NCI-H82 treated with DMSO at 0.1 percent for 48 hours (cell line): ENCODE results near the gene ZNF574.
A peak's percentile ranks its signal among the peaks of the same experiment; 100 is the strongest.
"Not testable (repeated sequence)": the region's sequence is repeated elsewhere in the genome, so short reads cannot be mapped to it uniquely, and the experiment has no call there.

Source experiments
- DNase-seq: peaks from one replicate; lab custom pipeline; 2025; ENCODE audit not compliant: unreplicated experiment; lab: John Stamatoyannopoulos, UW

The ZNF574 gene

DNA sequence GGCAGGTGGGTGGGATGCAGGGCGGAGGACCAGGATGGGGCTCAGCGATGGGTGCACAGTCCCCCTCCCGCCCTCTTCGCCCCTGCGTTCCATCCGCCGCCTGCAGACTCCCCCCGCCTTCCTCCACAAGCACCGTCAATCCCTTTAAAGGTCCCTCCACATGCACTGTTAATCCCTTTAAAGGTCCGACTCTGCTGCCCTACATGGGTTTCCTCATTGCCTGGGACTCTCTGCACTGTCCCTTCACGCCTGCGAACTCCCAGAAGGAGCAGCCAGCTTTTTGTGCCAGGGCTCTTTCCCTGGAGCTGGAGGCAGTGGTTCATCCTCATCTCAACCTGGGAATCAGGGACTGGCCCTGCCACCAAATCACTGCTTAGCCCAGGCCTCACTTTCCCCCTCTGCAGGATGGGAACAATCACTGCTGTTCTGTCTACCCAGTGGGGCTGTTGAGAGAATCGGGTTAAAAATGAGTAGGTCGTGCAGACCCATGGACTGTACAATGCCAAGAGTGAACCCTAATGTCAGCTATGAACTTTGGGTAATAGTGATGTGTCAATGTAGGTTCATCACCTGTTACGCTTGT lies 20.4 kb downstream of the ZNF574 start:
- DNase-seq: peak; percentile 87

DNA sequence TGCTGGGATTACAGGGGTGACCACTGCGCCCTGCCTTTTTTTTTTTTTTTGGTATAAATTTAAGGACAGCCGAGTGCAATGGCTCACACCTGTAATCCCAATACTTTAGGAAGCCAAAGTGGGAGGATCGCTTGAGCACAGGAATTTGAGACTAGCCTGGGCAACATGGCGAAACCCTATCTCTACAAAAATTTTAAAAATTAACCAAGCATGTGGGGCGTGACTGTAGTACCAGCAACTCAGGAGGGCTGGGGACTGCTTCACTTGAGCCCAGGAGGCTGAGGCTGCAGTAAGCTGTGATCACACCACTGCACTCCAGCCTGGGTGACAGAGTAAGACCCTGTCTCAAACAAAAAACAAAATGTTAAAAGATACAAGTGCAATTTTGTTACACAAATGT lies 21.5 kb downstream of the ZNF574 start:
- no peak for DNase-seq

DNA sequence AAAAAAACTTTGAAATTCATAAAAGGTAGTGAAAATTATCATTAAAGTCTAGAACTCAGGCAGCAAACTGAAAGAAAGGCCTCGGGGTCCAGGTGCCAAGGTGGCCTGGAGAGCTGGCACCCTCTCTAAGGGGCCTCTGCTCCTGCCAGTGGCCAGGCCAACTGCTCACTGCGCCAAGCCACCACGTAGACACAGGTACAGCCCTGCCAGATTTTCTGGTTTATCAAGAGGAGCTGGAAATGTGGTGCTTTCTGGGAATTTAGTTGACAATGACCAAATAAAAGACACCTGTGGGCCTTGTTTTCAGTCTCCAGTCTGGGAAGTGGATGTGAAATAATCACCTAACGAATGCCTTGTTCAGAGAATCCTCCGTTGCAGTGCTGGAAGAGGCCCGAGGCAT lies 22.8 kb downstream of the ZNF574 start:
- no peak for DNase-seq

DNA sequence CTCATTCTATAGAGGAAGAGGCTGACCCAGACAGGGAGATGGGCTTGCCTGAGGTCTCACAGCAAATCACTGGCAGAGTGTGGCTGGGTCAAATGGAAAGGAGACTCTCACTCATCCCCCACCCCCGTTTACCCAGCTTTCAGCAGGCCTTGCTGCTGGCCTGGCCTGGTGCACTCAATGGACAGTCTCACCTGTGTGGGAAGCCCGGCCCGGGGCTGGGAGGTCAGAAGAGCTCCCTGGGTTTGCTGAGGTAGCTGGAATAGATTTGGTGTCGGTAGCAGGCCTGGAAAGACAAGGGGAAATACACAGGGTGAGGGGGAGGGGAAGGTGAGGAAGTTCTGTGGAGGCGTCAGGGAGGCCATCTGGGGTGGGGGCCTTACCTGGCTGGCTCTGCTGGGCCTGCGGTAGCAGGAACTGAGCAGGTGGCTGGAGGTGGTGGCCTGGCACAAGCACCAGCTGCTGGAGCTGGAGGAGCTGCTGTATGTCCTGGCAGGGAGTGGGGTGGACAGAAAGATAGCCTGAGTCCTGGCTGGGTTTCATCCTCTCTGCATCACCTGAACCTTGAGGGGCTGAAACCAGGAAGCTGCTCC lies 23.5 kb downstream of the ZNF574 start:
- DNase-seq: no peak

DNA sequence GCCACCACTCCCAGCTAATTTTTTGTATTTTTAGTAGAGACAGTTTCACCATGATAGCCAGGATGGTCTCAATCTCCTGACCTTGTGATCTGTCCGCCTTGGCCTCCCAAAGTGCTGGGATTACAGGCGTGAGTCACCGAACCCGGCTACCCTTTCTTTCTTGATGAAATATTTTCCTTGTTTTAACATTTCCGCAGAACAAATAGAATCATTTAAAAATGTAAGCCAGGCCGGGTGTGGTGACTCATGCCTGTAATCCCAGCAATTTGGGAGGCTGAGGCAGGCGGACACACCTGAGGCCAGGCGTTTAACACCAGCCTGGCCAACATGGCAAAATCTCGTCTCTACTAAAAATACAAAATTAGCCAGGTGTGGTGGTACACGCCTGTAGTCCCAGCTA lies 24.3 kb downstream of the ZNF574 start:
- not testable (repeated sequence) for DNase-seq

DNA sequence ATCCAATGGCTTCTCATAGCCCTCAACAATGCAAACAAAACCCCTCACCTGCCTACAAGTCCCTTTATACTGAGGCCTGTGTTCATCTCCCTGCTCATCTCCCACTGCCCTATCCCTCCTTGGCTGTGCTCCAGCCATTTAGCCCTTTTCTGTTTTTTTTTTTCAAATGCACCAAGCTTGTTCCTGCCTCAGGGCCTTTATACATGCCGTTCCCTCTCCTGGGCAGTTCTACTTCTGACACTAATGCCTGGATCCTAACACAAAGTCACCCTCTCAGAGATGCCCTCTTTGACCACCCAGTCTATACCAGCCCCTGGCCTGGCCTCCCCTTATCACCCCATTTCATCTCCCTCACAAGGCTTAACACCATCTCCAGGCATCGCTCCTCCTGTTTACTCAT lies 26.9 kb downstream of the ZNF574 start:
- DNase-seq: no peak

DNA sequence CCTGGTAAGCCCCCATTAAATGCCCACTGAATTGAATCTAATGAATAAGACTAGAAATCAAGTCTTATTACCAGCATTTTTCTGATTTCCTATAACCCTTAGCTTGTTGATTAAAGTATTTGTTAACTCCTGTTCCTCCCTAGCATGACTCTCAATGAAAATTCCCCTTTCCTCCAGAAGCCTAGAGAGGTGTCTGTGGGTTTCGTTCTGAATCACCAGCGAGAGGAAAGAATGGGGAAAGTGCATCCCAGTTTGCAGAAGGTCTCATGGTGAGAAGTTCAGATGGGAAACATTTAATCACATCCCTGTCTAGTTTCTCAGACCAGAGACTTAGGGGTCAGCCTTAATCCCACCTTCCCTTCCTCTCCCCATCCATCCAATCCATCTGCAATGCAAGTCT lies 29.4 kb downstream of the ZNF574 start:
- no peak for DNase-seq

DNA sequence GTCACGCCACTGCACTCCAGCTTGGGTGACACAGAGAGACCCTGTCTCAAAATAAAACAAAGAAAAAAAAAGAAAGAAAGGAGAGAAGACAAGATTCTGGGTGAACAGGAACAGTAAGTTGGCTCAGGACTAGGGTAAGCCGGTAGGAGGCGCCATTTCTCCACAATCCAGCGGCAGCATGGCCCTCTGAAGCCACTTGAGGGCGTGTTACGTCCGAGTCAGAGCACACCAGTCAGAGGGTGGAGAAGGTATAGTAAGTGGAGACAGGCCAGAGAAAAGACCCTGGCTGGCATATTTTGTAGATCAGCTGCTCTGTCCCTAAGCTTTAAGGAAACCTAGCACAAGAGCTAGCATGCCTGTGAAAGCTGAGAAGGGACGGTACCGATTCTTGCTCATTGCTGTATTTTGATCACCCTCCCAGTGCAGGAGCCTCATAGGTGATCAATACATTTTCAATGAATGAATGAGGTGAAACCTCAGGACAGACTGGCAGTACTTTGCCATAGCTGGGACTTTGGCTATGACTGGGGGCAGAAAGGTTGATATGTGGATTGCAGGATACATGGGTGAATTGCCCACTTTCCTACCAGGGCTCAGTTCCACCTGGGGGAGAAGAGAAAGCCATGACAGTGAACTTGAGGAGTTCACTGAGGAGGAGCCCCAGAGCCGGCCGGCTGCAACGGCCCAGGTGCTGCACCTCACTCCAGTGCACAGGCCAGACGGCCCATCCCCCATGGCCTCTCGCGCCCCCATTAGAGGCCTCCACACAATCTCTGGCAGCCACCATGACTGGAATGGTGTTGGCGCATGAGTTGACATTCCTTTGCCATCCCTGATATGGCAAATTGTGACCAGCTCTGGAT lies 32.8 kb downstream of the ZNF574 start:
- peak; percentile 89 for DNase-seq

DNA sequence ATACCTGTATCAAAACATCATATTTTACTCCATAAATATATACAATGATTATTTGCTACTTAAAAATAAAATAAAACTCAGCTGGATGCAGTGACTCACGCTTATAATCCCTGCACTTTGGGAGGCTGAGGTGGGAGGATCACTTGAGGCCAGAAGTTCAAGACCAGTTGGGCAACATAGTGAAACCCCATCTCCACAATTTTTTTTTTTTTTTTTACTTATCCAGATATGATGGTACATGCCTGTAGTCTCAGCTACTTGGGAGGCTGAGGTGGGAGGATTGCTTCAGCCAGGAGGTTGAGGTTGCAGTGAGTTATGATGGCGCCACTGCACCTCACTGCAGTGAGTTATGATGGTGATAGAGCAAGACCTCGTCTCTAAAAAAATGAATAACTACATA lies 33.9 kb downstream of the ZNF574 start:
- DNase-seq: no peak

DNA sequence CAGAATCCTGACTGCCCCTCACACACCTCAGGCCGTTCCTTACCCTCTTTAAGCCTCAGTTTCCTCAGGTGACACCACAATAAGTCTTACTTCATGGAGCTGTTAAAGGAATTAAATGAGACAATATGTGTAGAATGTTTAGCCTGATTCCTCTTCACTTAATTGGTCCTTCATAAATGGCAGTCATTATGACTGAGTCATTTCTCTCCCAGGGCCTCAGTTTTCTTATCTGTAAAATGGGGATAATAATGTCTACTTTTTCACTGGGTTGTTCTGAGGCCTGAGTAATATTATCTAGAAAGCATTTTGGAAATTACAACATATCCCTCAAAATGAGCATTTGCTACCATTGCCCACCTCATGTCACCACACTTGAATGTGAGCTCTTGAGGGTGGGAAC lies 34.7 kb downstream of the ZNF574 start:
- DNase-seq: no peak

DNA sequence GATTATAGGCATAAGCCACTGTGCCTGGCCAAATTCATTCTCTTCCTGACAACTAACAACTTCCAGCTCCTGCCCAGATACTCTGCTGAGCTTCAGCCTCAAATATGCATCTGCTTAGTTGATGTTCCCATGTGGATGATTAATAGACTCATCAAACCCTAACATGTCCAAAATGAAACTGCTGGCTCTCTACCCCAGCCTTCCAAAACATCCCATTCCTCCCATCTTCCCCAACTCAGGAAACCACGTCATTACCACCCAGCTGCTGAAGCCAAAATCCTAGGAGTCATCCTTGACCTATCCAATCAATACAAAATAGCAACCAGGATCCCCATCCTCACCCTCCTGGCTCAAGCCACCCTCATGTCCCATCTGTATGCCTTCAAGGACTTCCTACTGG lies 35.4 kb downstream of the ZNF574 start:
- no peak for DNase-seq

DNA sequence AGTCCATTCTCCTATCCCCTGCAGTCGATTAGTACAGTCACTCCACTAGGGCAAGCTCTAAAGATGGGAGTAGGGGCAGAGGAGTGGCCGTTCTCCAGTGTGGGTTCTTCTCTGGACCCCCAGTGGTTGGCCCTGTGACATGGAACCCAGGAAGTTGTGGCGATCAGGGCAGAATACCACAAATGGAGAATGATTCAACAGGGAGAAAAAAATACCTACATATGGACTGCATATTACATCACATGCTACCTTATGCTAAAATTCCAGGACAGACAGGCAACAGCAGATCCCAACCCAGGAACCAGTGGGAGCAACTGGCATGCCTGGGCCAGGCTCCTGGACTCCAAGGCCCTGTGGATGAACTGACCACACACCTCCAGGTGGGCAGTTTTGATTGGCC lies 35.8 kb downstream of the ZNF574 start:
- DNase-seq: no peak

DNA sequence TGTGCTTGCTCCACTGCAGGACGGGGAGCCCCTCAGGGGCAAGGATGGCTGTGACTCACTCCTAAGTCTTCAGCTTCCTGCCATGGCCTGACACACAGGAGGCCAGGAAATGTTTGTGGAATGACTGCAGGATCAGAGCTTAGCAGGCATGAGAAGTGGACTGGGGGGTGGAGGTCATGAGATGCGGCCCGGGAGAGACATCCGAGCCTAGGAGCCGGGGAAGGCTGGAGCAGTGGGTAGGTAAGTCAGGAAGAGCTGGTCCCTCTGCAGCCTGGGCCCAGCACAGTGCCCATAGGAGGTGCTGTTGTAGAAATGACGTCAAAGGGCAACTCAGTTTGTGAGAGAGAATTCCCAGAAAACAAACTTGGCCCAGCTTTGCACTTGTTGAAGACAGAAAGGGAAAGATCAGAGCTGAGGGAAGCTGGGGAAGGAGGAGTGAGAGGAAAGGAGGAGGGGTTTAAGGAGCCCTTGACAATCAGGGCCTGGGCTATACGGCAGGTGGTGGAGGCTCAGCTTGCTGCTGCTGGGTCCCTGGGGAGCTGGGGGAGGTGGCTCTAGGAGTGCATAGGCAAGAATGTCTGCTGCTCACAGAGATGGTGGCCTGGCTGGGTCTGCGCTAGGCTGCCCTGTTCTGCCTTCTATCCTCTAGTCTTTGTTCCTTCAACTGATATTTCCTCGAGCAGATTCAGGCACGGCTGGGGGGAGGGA lies 37.8 kb downstream of the ZNF574 start:
- peak; percentile 97 for DNase-seq

DNA sequence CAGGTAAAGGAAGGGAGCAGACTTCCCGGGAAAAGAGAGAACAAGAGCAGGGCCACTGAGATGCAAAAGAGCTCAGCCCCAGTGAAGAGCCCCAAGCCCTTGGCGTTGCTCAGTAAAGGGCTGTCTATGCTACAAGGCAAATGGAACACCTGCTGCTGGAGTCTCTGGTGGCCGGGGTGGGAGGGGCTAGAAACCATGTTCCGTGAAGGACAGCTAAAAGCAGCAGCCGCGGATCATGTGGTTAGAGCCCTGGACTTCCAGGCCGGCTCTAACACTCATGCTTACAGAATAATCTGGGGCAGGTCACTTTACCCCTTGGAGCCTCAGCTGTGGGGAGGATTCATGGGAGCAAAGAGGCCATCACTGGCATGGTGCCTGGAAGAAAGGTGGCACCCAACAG lies 38.4 kb downstream of the ZNF574 start:
- DNase-seq: peak; percentile 78

DNA sequence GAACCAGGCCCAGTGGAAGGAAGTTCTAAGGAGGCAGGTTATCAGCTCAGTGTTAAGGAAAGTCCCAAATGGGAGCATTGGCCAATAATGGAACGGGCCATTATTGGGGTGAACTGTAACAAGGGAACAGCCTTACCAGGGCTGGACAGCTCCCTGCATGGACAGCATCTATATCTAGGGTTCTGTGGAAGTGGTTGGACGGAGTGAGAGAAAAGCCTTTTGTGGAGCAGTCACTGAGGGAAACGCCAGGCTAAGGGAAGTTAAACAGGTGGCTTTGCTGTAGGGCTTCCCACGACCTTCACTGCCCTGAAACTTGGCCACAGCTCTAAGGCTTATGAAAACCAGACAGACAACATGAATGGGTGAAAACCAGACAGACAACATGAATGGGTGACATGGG lies 39.3 kb downstream of the ZNF574 start:
- no peak for DNase-seq

DNA sequence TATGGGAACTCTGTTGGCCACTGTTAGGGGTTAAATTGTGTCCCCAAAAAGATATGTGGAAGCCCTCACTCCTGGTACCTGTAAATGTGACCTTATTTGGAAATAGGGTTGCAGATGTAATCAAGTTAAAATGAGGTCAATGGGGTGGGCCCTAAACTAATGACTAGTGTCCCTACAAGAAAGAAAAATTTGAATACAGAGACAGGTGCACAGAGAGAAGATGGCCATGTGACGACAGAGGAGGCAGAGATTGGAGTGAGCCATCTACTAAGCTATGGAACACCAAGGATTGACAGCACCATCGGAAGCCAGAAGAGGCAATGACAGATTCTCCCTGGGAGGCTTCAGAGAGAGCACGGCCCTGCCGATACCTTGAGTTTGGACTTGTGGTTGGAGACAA lies 39.7 kb downstream of the ZNF574 start:
- DNase-seq: no peak

DNA sequence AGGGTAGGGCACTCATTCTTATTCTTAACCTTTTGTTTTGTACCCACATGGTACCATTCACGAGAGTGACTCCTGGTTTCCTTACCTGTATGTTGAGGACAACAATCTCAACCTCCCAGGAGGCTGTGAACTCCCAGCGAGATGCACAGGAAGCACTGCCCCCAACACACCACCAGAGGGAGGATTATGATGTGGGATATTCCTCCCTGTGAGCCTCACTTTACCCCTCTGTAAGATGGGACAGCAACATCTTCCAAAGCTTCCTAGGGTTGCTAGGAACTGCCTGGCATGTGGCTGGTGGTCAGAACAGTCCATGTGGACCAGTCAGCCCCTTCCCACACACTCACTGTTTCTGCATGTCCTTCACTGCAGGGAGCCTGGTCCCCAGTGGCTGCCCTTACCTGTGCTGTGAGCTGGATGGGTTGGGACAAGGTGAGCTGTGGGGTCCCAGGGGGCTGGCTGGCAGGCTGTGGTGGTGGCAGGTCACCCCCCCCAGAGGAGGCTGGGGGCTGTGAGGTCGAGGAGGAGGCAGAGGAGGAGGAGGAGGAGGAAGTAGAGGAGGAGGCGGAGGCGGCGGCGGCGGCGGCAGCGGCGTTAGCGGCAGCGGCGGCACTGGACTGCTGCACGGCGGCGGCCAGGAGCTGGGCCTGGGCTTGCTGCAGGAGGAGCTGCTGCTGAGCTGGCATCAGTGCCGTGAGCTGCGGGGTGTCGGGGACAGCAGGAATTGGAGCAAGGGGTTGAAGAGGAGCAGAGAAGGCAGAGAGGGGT lies 40.5 kb downstream of the ZNF574 start:
- no peak for DNase-seq

DNA sequence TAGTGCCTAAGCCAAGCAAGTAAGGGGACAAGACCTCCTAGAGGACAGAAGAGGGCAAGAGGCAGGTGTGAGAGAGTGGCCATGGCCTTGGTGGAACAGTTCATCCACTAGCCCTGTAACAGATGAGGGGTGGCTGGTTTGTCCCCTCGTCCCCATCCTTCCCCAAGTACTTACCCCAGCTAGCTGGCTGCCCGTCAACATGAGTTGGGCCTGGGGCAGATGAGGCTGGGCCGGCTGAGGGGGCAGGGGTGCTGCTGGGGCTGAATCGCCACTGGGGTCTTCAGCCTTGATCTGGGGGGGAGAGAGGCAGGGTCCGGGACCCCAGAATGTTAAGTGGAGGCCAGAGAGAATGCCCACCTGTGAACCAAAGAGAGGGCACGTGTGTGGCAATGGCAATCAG lies 41.1 kb downstream of the ZNF574 start:
- no peak for DNase-seq

DNA sequence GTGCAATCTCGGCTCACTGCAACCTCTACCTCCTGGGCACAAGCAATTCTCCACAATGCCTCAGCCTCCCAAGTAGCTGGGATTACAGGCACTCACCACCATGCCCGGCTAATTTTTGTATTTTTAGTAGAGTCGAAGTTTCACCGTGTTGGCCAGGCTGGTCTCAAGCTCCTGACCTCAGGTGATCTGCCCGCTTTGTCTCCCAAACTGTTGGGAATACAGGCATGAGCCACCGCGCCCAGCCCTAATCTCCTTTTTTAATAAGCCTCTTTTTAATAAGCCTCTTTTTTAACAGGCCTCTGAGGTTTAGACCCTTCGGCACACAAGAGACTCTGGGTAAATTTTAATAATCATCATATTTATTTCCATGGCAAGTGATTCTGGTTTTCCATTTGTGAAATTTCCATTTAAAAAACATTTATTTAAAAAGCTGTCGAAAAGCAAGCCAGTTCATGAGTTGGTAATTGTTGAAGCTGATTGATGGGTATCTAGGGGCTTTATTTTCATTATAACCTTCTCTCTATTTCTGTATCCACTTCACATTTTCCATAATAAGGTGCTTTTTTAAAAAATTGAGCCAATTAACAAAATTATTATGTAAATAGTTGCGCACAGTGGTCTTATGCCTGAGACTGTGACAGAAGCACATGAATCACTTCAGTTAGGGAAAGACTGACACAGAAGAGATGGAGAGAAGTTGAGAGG lies 44.5 kb downstream of the ZNF574 start:
- peak; percentile 73 for DNase-seq

DNA sequence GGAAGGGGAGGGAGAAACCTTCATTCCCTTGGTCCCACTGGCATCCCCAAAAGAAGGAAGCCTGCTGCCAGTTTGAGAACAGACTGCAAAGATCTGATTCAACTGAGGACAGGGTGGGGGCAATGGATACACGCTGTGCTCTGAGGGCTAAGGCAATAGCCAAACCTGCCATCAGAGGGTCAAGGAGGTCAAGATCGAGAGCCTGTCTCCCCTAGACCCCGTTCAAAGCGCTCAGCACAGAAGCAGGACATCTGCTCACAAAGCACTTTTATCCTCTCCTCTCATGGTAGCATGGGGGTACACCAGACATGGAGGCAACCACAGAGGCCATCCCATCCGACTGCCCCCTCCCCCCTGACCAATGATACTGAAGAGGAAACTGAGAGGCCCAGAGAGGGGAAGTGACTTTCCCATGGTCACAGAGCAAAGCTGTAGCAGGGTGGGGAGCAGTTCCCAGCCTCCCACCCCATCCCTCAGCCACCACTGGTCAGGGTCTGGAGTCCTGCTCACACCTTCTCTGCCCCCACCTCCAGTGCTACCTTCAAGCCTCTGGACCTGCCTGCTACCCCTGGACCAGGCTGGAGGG lies 45.2 kb downstream of the ZNF574 start:
- DNase-seq: no peak
